GM10248 (cell line): ENCODE data around the gene NBR1.

Source experiments
- CTCF ChIA-PET: fragments of 300-600 bp; sonication (Branson Sonifier 250); formaldehyde crosslinking; extraction: SDS; loops from one replicate; lab custom pipeline; 2021; ENCODE audit warnings: antibody characterized with exemption; lab: Yijun Ruan, JAX
- POLR2A ChIA-PET: fragments of 350-650 bp; sonication (Branson Sonifier 250); formaldehyde crosslinking; extraction: SDS; loops from one replicate; lab custom pipeline; 2020; ENCODE audit warnings: antibody characterized with exemption; lab: Yijun Ruan, JAX
- DNase-seq: peaks from one replicate; pipeline ENCODE4 v3.0.0; 2012; ENCODE audit errors: extremely low spot score
- CTCF ChIP-seq: IDR thresholded peaks from 2 replicates; pipeline ENCODE4 v1.5.1; 2012; ENCODE audit warnings: mild to moderate bottlenecking, low read depth; ENCODE audit errors: extremely low read depth, missing control alignments, control extremely low read depth

Gene NBR1

DNA sequence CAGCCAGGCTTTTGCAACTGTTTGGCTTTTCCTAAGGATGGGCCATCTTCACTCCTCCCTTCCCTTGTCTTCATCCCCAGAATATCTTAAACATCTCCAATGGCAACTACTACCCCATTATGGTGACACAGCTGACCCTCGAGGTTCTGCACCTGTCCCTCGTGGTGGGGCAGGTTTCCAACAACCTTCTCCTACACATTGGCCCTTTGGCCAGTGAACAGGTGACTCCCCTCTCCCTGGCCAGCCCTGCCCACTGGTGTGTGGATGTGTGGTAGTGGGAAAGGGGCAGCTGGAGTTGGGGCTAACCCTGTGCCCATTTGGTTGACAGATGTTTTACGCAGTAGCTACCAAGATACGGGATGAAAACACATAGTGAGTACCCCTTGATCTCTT lies 45.4 kb downstream of the NBR1 start:
- DNase-seq = no peak
- no peak for TF ChIP-seq CTCF
- CTCF ChIA-PET = interaction anchor here (1.0 to 1.4 kb wide), 4 partner anchors 9 to 192 kb away, joined by 3 to 5 read pairs (median 3); no protein-coding TSS in a partner anchor
- POLR2A ChIA-PET = interaction anchor here (1.4 kb wide), 1 partner anchor 101 kb away, joined by 3 read pairs; no protein-coding TSS in a partner anchor

DNA sequence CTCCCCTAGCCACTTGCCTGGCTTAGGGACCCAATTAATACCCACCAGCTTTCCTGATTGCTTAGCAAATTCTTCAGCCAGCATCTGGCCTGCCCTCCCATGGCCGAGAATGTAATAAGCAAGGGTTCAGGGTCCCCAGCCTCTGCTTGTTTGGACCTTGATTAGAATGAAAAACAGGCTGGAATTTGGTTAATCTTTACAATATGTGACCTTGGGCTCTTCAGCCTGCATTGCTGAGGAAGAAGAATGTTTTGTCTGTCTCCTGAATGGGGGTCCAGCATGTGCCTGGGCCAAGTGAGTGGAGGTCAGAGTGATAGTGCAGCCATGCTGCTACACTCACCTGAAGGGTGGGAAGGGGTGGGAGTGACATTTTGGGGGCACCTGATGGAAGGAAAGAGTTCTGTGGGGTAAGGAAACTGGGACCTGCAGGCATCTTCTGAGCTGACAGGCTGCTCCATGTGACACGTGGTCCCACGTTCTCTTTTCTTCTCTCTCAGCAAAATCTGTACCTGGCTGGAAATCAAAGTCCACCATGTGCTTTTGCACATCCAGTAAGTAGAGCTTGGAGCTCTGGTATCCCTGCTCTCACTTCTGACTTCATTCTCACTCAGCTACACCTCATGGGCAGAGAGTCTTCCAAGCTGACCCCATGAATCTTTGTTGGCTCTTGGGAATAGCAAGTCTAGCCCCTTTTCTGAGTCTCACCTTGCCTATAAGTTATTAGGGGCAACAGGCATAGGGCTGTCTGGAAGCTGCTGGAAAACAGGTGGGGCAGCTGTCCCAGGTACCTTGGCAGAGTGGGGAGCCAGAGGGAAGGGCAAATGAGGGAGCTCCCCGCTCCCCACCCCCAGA lies 46.0 kb downstream of the NBR1 start:
- POLR2A ChIA-PET = interaction anchor here (1.6 kb wide), 1 partner anchor 99 kb away, joined by 11 read pairs; no protein-coding TSS in a partner anchor
- TF ChIP-seq CTCF = no peak
- no peak for DNase-seq
- CTCF ChIA-PET = interaction anchor here (1.1 to 1.4 kb wide), 2 partner anchors 10 to 15 kb away, joined by 3 read pairs; no protein-coding TSS in a partner anchor

DNA sequence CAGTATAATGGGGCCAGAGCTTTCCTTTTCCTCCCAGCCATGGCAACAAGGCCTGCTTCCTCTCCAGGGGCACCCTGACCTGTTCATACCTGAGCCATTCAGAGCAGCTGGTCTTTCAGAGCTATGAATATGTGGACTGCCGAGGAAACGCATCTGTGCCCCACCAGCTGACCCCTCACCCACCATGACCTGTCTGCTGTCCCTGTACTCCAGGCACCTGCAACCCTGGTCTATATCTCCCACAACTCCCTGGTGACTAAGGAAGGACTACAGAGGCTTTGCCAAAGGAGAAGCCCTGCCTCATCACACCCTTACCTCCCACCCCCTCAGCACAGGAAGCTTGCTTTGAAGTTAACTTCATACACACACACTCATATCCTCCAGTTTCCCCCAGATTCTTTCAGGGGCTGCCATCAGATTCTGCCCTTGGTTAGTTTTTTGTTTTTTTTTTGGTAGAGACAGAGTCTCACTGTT lies 46.6 kb downstream of the NBR1 start:
- ChIA-PET CTCF (interaction anchor here (1.1 kb wide), 1 partner anchor 16 kb away, joined by 3 read pairs; no protein-coding TSS in a partner anchor), POLR2A (interaction anchor here (1.6 kb wide), 1 partner anchor 99 kb away, joined by 11 read pairs; no protein-coding TSS in a partner anchor)
- no peak for DNase-seq
- TF ChIP-seq CTCF = no peak

DNA sequence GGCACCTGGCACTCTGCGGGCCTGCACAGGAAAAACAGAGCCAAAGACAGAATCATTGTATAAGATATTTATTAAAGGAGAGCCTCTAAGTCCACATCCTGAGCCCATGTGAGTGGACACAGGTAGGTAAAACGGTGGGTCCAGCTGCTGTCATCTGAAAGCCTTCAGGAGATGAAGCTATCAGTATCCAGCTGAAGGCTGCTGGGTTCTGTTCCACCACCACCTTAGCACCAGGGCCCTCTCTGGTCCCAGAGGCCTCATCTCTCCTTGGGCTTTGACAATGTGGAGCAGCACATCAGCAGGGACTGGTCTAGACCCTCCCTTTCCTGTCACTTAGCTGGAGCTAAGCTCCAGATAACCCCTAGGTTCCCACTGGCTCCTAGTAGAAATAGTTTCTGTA lies 48.0 kb downstream of the NBR1 start:
- CTCF ChIA-PET = interaction anchor here (1.5 kb wide), 1 partner anchor 90 kb away, joined by 4 read pairs; no protein-coding TSS in a partner anchor
- DNase-seq = no peak
- POLR2A ChIA-PET = interaction anchor here (0.6 to 1.6 kb wide), 4 partner anchors 97 to 142 kb away, joined by 4 to 11 read pairs (median 5); no protein-coding TSS in a partner anchor
- no peak for TF ChIP-seq CTCF

- ChIA-PET CTCF (interaction anchor here (1.0 to 1.5 kb wide), 3 partner anchors 8 to 89 kb away, joined by 3 to 4 read pairs (median 3); partner anchors contain the start of gene TMEM106A), POLR2A (interaction anchor here (0.6 to 1.6 kb wide), 4 partner anchors 96 to 141 kb away, joined by 4 to 11 read pairs (median 5); no protein-coding TSS in a partner anchor)
- no peak for TF ChIP-seq CTCF
- DNase-seq = no peak
These were observed 48.8 kb downstream of the NBR1 start for GRCh38 chr17:43219746-43220380.
